GM12872 (cell line): Measurements from ENCODE around the gene RIMS1.

ENCODE experiments used
- CTCF ChIP-seq: IDR thresholded peaks from 3 replicates; pipeline ENCODE4 v1.5.1; 2011; ENCODE audit warnings: low read depth, mild to moderate bottlenecking, low read length, moderate library complexity; ENCODE audit not compliant: insufficient read depth

The RIMS1 gene

GRCh38 chr6:72032086-72032485, 145.7 kb downstream of the RIMS1 start:
- TF ChIP-seq CTCF: no peak

GRCh38 chr6:72035486-72035885, 149.1 kb downstream of the RIMS1 start:
- no peak for TF ChIP-seq CTCF

GRCh38 chr6:72035966-72036365, 149.6 kb downstream of the RIMS1 start:
- no peak for TF ChIP-seq CTCF

GRCh38 chr6:72037006-72037405, 150.7 kb downstream of the RIMS1 start:
- no peak for TF ChIP-seq CTCF

GRCh38 chr6:72040111-72040510, 153.8 kb downstream of the RIMS1 start:
- no peak for TF ChIP-seq CTCF

GRCh38 chr6:72042088-72042487, 155.7 kb downstream of the RIMS1 start:
- no peak for TF ChIP-seq CTCF

- TF ChIP-seq CTCF: no peak
Measured at GRCh38 chr6:72048080-72048479, 161.7 kb downstream of the RIMS1 start.

- no peak for TF ChIP-seq CTCF
Measured at GRCh38 chr6:72049376-72049775, 163.0 kb downstream of the RIMS1 start.
